ENCODE measurements around the gene PALD1. TPM values are rescaled to one million over a fixed set of nuclear protein-coding genes. Genes with fewer than 3 reads are reported as not detected.

The PALD1 gene
- total and polyA plus RNA-seq, 2 of the 4 experiments (the other 2 are of a cell fraction) = 0.12 to 0.18 TPM

GRCh38 chr10:70564901-70565351 lies 86.4 kb downstream of the PALD1 start:
- intact Hi-C loops (cut with micrococcal nuclease) = no loop called here
- Histone ChIP-seq H3K27me3 (ENCODE audit: control insufficient read depth, insufficient read depth, low read length) (peaks cover 23% of the 10 kb centered on the region), H3K18ac (ENCODE audit: low read depth, low read length) (no peak overlapping the region), H2BK5ac (ENCODE audit: low read depth, low read length, poor library complexity, severe bottlenecking) (no peak overlapping the region), H3K4ac (ENCODE audit: low read depth, low read length) (no peak overlapping the region), H2AFZ (replicated peaks; ENCODE audit: low read length, poor library complexity) (no peak overlapping the region), H2BK15ac (ENCODE audit: low read depth, low read length) (no peak overlapping the region), H2AK9ac (replicated peaks; ENCODE audit: low read depth, low read length, poor library complexity) (no peak overlapping the region), H3K56ac (ENCODE audit: extremely low read depth, insufficient read depth, low read length) (no peak overlapping the region), H2AK5ac (ENCODE audit: low read depth, low read length) (no peak overlapping the region), H4K20me1 (ENCODE audit: insufficient read depth, low read length) (no peaks in the 10 kb centered on the region), H3K9ac (ENCODE audit: low read depth, low read length) (no peak overlapping the region), H3K27ac (ENCODE audit: insufficient read depth, low read length) (no peak overlapping the region), H3K79me1 (ENCODE audit: low read depth in 1 of 2, low read length in 2 of 2) (no peaks in the 10 kb centered on the region), H3K4me2 (ENCODE audit: low read depth, low read length) (no peak overlapping the region), H3K23ac (ENCODE audit: low read depth, low read length) (no peak overlapping the region), H4K8ac (ENCODE audit: low read depth in 2 of 2, low read length in 2 of 2) (no peak overlapping the region), H3K14ac (replicated peaks; ENCODE audit: low read depth, low read length) (no peak overlapping the region), H2BK20ac (ENCODE audit: low read depth, low read length) (no peak overlapping the region), H3K4me1 (ENCODE audit: control insufficient read depth, insufficient read depth, low read length) (no peaks in the 10 kb centered on the region), H3K4me3 (ENCODE audit: insufficient read depth, low read depth, low read length) (no peak overlapping the region), H3K9me1 (ENCODE audit: insufficient read depth, low read length) (no peaks in the 10 kb centered on the region), H3K36me3 (ENCODE audit: control insufficient read depth, insufficient read depth, low read length) (no peaks in the 10 kb centered on the region), H4K5ac (ENCODE audit: low read depth, low read length) (no peak overlapping the region), H3K9me3 (ENCODE audit: control insufficient read depth, insufficient read depth, low read length) (no peaks in the 10 kb centered on the region), H4K91ac (ENCODE audit: insufficient read depth, low read depth, low read length) (no peak overlapping the region), H2BK120ac (ENCODE audit: low read depth, low read length) (no peak overlapping the region)
- no peak for ATAC-seq (ENCODE audit: low read depth)
- no peak for TF ChIP-seq MAFK (IDR thresholded peaks at IDR 0.05; ENCODE audit: low read depth, low read length)
- TF ChIP-seq MXI1 (IDR thresholded peaks at IDR 0.05; ENCODE audit: borderline replicate concordance, low read depth, low read length) = no peak
- TF ChIP-seq BHLHE40 (IDR thresholded peaks at IDR 0.05; ENCODE audit: low read depth, low read length) = no peak
- TF ChIP-seq SMC3 (IDR thresholded peaks at IDR 0.05; ENCODE audit: low read depth, low read length) = no peak
- TF ChIP-seq CHD1 (IDR thresholded peaks at IDR 0.05; ENCODE audit: low read depth, low read length) = no peak
- TF ChIP-seq POLR2A (IDR thresholded peaks at IDR 0.05; ENCODE audit: low read depth, low read length) = no peak
- no peak for TF ChIP-seq RFX5 (IDR thresholded peaks at IDR 0.05; ENCODE audit: low read depth, low read length)
- TF ChIP-seq NFE2L2 (IDR thresholded peaks at IDR 0.05; ENCODE audit: low read depth, low read length) = no peak
- no peak for TF ChIP-seq USF2 (IDR thresholded peaks at IDR 0.05; ENCODE audit: low read depth, low read length)
- no peak for TF ChIP-seq FOS (IDR thresholded peaks at IDR 0.05; ENCODE audit: low read depth, low read length)
- no peak for TF ChIP-seq ELK1 (IDR thresholded peaks at IDR 0.05; ENCODE audit: borderline replicate concordance, low read depth, low read length)
- no peak for TF ChIP-seq CEBPB (IDR thresholded peaks at IDR 0.05; ENCODE audit: low read depth, low read length)
- no peak for TF ChIP-seq RAD21 (IDR thresholded peaks at IDR 0.05; ENCODE audit: low read length)
- no peak for TF ChIP-seq RCOR1 (IDR thresholded peaks at IDR 0.05; ENCODE audit: insufficient replicate concordance, low read length)
- TF ChIP-seq, protein P1, sequence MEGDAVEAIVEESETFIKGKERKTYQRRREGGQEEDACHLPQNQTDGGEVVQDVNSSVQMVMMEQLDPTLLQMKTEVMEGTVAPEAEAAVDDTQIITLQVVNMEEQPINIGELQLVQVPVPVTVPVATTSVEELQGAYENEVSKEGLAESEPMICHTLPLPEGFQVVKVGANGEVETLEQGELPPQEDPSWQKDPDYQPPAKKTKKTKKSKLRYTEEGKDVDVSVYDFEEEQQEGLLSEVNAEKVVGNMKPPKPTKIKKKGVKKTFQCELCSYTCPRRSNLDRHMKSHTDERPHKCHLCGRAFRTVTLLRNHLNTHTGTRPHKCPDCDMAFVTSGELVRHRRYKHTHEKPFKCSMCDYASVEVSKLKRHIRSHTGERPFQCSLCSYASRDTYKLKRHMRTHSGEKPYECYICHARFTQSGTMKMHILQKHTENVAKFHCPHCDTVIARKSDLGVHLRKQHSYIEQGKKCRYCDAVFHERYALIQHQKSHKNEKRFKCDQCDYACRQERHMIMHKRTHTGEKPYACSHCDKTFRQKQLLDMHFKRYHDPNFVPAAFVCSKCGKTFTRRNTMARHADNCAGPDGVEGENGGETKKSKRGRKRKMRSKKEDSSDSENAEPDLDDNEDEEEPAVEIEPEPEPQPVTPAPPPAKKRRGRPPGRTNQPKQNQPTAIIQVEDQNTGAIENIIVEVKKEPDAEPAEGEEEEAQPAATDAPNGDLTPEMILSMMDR (conservative IDR thresholded peaks at IDR 0.05; ENCODE audit: low read depth, low read length) = no peak
- no peak for TF ChIP-seq MAZ (IDR thresholded peaks at IDR 0.05; ENCODE audit: borderline replicate concordance, low read depth, low read length)
- ChIA-PET CTCF (no interaction called here), POLR2A (ENCODE audit: unreplicated experiment) (no interaction called here)
- WGBS, 2 experiments (ENCODE audit: extremely low coverage in 2 of 2, insufficient read length in 1 of 2) = no CpG with 5 or more reads among the region's 6 CpGs
- dilution Hi-C loops (cut with HindIII; ENCODE audit: low sequenced_read_pairs, unreplicated experiment) = no loop called here
- in situ Hi-C loops (cut with MboI; ENCODE audit: low sequenced_read_pairs) = no loop called here
- BruUV-seq (replicated peaks) = no TSS peak
- no peak for DNase-seq

Data from IMR-90 (cell line).